Natural killer cell (primary cell): ENCODE measurements around the gene BTBD16. TPM values are rescaled to one million over a fixed set of nuclear protein-coding genes. Genes with fewer than 3 reads are reported as not detected.

ENCODE experiments used
- ATAC-seq, 3 donors: fragments of 150-1000 bp in 2 of 3; fragments of 200-7000 bp in 1 of 3; cut with Tn5 transposase; 1 replicate in 1 of 3; 2 replicates in 2 of 3; pipeline ENCODE4 v1.10.0; 2021; ENCODE audit warnings: mild to moderate bottlenecking in 2 of 3, moderate library complexity in 2 of 3
- DNase-seq, 2 donors: peaks; one replicate each; pipeline versions ENCODE4 v3.0.0 to v3.0.0-alpha.2; 2013 to 2021; ENCODE audit warnings: mixed read lengths in 1 of 2
- H3K27ac ChIP-seq: one replicate; pipeline ENCODE4 v1.5.1; 2013; ENCODE audit warnings: mild to moderate bottlenecking, low read length
- H3K27me3 ChIP-seq: one replicate; pipeline ENCODE4 v1.6.1; 2013; ENCODE audit warnings: low read length; ENCODE audit not compliant: control insufficient read depth, insufficient read depth
- H3K36me3 ChIP-seq: one replicate; pipeline ENCODE4 v1.6.1; 2013; ENCODE audit warnings: low read length; ENCODE audit not compliant: control insufficient read depth, insufficient read depth
- H3K4me1 ChIP-seq: one replicate; pipeline ENCODE4 v1.6.1; 2013; ENCODE audit warnings: low read length; ENCODE audit not compliant: control insufficient read depth, insufficient read depth
- H3K4me3 ChIP-seq: one replicate; pipeline ENCODE4 v1.5.1; 2013; ENCODE audit warnings: low read length
- H3K9me3 ChIP-seq: one replicate; pipeline ENCODE4 v1.6.1; 2013; ENCODE audit warnings: low read length; ENCODE audit not compliant: control insufficient read depth, insufficient read depth
- H3K27ac Mint-ChIP-seq, 2 donors: one replicate each; pipeline ENCODE4 v1.8.0; 2022; ENCODE audit warnings: mild to moderate bottlenecking in 2 of 2, mixed read lengths in 2 of 2, moderate library complexity in 1 of 2
- H3K27me3 Mint-ChIP-seq, 2 donors: one replicate each; pipeline ENCODE4 v1.8.0; 2022; ENCODE audit warnings: low read depth in 2 of 2, mixed read lengths in 2 of 2
- H3K36me3 Mint-ChIP-seq: one replicate; pipeline ENCODE4 v1.8.0; 2022; ENCODE audit warnings: mixed read lengths
- H3K4me1 Mint-ChIP-seq, 2 donors: one replicate each; pipeline ENCODE4 v1.8.0; 2022; ENCODE audit warnings: mixed read lengths in 2 of 2
- H3K4me3 Mint-ChIP-seq: one replicate; pipeline ENCODE4 v1.8.0; 2022; ENCODE audit warnings: mild to moderate bottlenecking, moderate library complexity, mixed read lengths
- H3K9me3 Mint-ChIP-seq, 2 donors: one replicate each; pipeline ENCODE4 v1.8.0; 2022; ENCODE audit warnings: mixed read lengths in 2 of 2
- CTCF ChIP-seq: fragments of 200-600 bp; IDR thresholded peaks from one replicate; pipeline ENCODE4 v1.8.0; 2022; ENCODE audit warnings: antibody characterized with exemption
- WGBS: methylation state at CpG from one replicate; pipeline ENCODE4 v1.1.7; 2013; ENCODE audit warnings: missing lambda C conversion rate; ENCODE audit not compliant: insufficient coverage; 5-methylcytosine and 5-hydroxymethylcytosine counted together
- intact Hi-C: fragments of 100-400 bp; cut with micrococcal nuclease; formaldehyde crosslinking; loops from one replicate; pipeline ENCODE4 v1.14.2; 2022
- total RNA-seq, 4 donors: library from RNA; stranded (reverse); fragments of 120-200 nt in 1 of 4; gene quantifications; one replicate each; pipeline versions ENCODE4 v1.2.3 to v1.2.4, GENCODE V29; 2013 to 2022

BTBD16 gene
- total RNA-seq, 3 donors from 2014 or later (not counting 1 experiment from before 2014, with no cell fraction given), result not detected

- WGBS, result 79% methylated on average over 1 of the region's 1 CpG
- intact Hi-C loops, result no loop called here
- no peak for TF ChIP-seq CTCF
Measured at GRCh38 chr10:122263971-122264370, 7.1 kb upstream of the BTBD16 start.

GRCh38 chr10:122264436-122264835 is 6.7 kb upstream of the BTBD16 start:
- no peak for DNase-seq
- TF ChIP-seq CTCF, result no peak
- Histone ChIP-seq H3K9me3 (no peaks in the 10 kb centered on the region), H3K4me3 (no peak overlapping the region), H3K36me3 (no peaks in the 10 kb centered on the region), H3K27ac (no peak overlapping the region), H3K27me3 (no peaks in the 10 kb centered on the region), H3K4me1 (no peaks in the 10 kb centered on the region)
- H3K9me3 Mint-ChIP-seq, result peaks cover 0 to 8% of the 10 kb centered on the region in 2 donors
- WGBS, result no CpG with 5 or more reads among the region's 1 CpG
- no peak overlapping the region for H3K4me3 Mint-ChIP-seq
- intact Hi-C loops, result no loop called here
- no peak overlapping the region for H3K27ac Mint-ChIP-seq
- peaks cover 16% of the 10 kb centered on the region for H3K36me3 Mint-ChIP-seq
- ATAC-seq, result no peak
- H3K4me1 Mint-ChIP-seq, result peaks cover 0 to 5% of the 10 kb centered on the region in 2 donors
- peaks cover 23 to 55% of the 10 kb centered on the region in 2 donors for H3K27me3 Mint-ChIP-seq

More at GRCh38 chr10:122263971-122264370, 7.1 kb upstream of the BTBD16 start:
- Mint-ChIP-seq H3K27ac (no peak overlapping the region), H3K9me3 (peaks cover 0 to 8% of the 10 kb centered on the region in 2 donors), H3K36me3 (peaks cover 16% of the 10 kb centered on the region), H3K4me1 (peaks cover 0 to 5% of the 10 kb centered on the region in 2 donors), H3K4me3 (no peak overlapping the region), H3K27me3 (peaks cover 23 to 55% of the 10 kb centered on the region in 2 donors)
- DNase-seq (no peak), ATAC-seq (no peak)
- H3K36me3 ChIP-seq, result no peaks in the 10 kb centered on the region
- no peaks in the 10 kb centered on the region for H3K9me3 ChIP-seq
- no peaks in the 10 kb centered on the region for H3K27me3 ChIP-seq
- no peak overlapping the region for H3K27ac ChIP-seq
- no peaks in the 10 kb centered on the region for H3K4me1 ChIP-seq
- H3K4me3 ChIP-seq, result no peak overlapping the region

DNA sequence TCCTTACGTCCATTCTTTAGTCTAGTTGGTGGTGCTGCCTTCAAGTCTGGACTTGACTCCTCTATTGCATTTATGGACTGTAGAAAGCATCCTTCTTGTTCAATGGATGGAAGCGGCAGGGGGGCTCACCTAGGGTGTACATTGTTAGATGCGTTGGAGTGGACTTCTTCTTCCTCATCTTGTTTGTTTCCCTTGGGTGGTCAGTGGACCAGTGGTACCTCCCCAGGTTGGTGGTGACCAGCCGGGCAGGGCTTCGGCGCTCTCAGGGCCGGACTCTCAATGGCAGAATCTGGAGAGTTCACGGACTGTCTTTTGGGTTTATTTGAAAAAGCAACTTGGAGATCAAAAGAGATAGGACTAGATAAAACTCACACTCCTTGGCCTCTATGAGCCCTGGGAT is 6.2 kb upstream of the BTBD16 start:
- intact Hi-C loops, result no loop called here
- DNase-seq, result no peak
- H3K27ac Mint-ChIP-seq, result no peak overlapping the region
- no peak for TF ChIP-seq CTCF
- Histone ChIP-seq H3K27ac (no peak overlapping the region), H3K4me3 (no peak overlapping the region), H3K9me3 (no peaks in the 10 kb centered on the region), H3K27me3 (no peaks in the 10 kb centered on the region), H3K4me1 (no peaks in the 10 kb centered on the region), H3K36me3 (no peaks in the 10 kb centered on the region)
- H3K9me3 Mint-ChIP-seq, result peaks cover 0 to 8% of the 10 kb centered on the region in 2 donors
- peaks cover 0 to 5% of the 10 kb centered on the region in 2 donors for H3K4me1 Mint-ChIP-seq
- WGBS, result 96% methylated on average over 8 of the region's 8 CpGs
- peaks cover 16% of the 10 kb centered on the region for H3K36me3 Mint-ChIP-seq
- ATAC-seq, result no peak
- peaks cover 23 to 50% of the 10 kb centered on the region in 2 donors for H3K27me3 Mint-ChIP-seq
- no peak overlapping the region for H3K4me3 Mint-ChIP-seq

GRCh38 chr10:122265896-122266295 is 5.2 kb upstream of the BTBD16 start:
- no peaks in the 10 kb centered on the region for H3K27me3 ChIP-seq
- peaks cover 0 to 8% of the 10 kb centered on the region in 2 donors for H3K9me3 Mint-ChIP-seq
- ATAC-seq, result no peak
- H3K4me1 ChIP-seq, result no peaks in the 10 kb centered on the region
- H3K36me3 Mint-ChIP-seq, result peaks cover 16% of the 10 kb centered on the region
- no peaks in the 10 kb centered on the region for H3K9me3 ChIP-seq
- no peak for DNase-seq
- no peak overlapping the region for H3K27ac Mint-ChIP-seq
- no peaks in the 10 kb centered on the region for H3K36me3 ChIP-seq
- H3K27me3 Mint-ChIP-seq, result peaks cover 23 to 44% of the 10 kb centered on the region in 2 donors
- H3K4me3 ChIP-seq, result no peak overlapping the region
- H3K4me3 Mint-ChIP-seq, result no peak overlapping the region
- WGBS, result 91% methylated on average over 5 of the region's 6 CpGs
- H3K4me1 Mint-ChIP-seq, result peaks cover 0 to 5% of the 10 kb centered on the region in 2 donors
- TF ChIP-seq CTCF, result no peak
- intact Hi-C loops, result no loop called here
- no peak overlapping the region for H3K27ac ChIP-seq
